ENCODE results near the gene STX1A. TPM values are rescaled to one million over a fixed set of nuclear protein-coding genes. Genes with fewer than 3 reads are reported as not detected.

Gene STX1A
- total and polyA plus RNA-seq, 8 donors: 2.3 to 95.7 (median 9.6) TPM

DNA sequence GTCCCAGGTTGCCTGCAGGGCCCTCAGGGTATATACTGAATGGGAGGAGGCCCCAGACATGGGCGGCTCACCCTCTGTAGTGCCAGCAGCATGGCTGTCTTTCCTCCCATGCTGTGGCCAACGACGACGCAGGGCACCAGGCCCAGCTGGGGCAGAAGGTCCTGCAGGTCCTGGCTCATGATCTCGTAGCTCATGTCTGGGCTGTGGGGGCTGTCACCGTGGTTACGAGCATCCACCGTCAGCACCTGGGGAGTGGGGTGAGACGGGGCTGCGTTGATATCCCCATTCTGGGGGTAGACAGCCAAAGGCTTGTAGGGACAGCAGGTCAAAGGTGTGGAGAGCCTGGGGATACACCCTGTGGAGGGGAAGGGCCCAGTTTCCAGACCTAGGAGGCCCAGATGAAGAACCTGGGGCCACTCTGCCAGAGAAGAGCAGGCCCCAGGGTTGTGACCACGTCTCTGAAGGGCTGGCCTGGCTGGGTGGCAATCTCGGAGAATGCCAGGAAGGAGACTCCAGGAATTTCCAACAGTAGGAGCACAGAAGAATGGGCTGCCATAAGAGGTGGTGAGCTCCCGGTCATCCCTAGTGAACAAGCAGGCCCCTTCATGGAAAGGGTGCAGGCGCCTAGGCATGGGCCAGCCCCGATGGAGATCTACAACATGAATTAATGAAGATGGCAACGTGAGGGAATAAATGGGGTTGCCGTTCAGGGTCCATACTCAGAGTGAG is 18.2 kb upstream of the STX1A start:
- DNase-seq (peak in 4 of 6 donors; percentile 40 to 75 (median 52)), FAIRE-seq (no peak), ATAC-seq (no peak)
- Histone ChIP-seq H3K27ac (peak overlapping the region; percentile 66 to 100 (median 91)), H3K4me1 (peaks cover 12 to 24% (median 22%) of the 10 kb centered on the region in 3 donors), H3K27me3 (no peaks in the 10 kb centered on the region), H3K4me3 (peak overlapping the region; percentile 37 to 95 (median 78)), H3K9me3 (no peaks in the 10 kb centered on the region), H3K36me3 (peaks cover 0 to 8% (median 0%) of the 10 kb centered on the region in 3 donors)
- intact Hi-C loops (cut with DNase I): no loop called here
- TF ChIP-seq CTCF (IDR thresholded peaks at IDR 0.05): no peak
- WGBS, 2 donors: 61 to 66% methylated on average over 17 of the region's 17 CpGs

GRCh38 chr7:73736885-73737284 is 17.4 kb upstream of the STX1A start:
- intact Hi-C loops (cut with DNase I): no loop called here
- peak in 3 of 6 donors; percentile 39 to 69 (median 50) for DNase-seq
- H3K27ac ChIP-seq: no peak overlapping the region
- 87 to 91% methylated on average over 13 to 14 of the region's 14 CpGs for WGBS, 2 donors
- H3K4me1 ChIP-seq: peaks cover 8 to 16% (median 14%) of the 10 kb centered on the region in 3 donors
- no peak overlapping the region for H3K4me3 ChIP-seq
- H3K27me3 ChIP-seq: no peaks in the 10 kb centered on the region
- H3K36me3 ChIP-seq: peaks cover 0 to 8% (median 0%) of the 10 kb centered on the region in 3 donors
- ATAC-seq: no peak
- H3K9me3 ChIP-seq: no peaks in the 10 kb centered on the region
- no peak for TF ChIP-seq CTCF (IDR thresholded peaks at IDR 0.05)
- FAIRE-seq: no peak

DNA sequence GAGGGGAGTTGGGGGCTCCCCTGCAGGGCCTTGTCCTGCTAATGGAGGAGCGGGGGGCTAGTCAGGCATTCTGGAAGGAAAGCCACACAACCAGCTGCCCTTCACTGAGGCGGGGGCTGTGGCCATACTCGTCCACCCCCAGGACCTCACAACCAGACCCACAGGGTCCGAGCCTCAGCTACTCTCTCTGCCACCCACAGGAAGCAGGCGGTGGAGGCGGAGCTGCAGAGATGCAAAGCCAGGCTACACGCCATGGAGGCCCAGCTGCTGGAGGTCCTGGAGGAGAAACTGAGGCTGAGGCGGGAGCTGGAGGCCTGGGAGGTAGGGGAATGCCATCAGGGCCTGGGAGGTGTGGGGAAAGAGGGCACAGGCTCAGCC is 16.0 kb upstream of the STX1A start:
- Histone ChIP-seq H3K27ac (peak overlapping the region in 3 of 4 donors; percentile 58 to 78 (median 71)), H3K9me3 (no peaks in the 10 kb centered on the region), H3K27me3 (no peaks in the 10 kb centered on the region), H3K4me1 (peaks cover 4 to 10% (median 8%) of the 10 kb centered on the region in 3 donors), H3K4me3 (no peak overlapping the region), H3K36me3 (peaks cover 0 to 8% (median 0%) of the 10 kb centered on the region in 3 donors)
- no peak for FAIRE-seq
- WGBS, 2 donors: 92 to 94% methylated on average over 8 of the region's 8 CpGs
- no peak for ATAC-seq
- intact Hi-C loops (cut with DNase I): no loop called here
- peak in 2 of 6 donors; percentile 45 to 61 for DNase-seq
- no peak for TF ChIP-seq CTCF (IDR thresholded peaks at IDR 0.05)

- Histone ChIP-seq H3K4me3 (no peak overlapping the region), H3K27me3 (no peaks in the 10 kb centered on the region), H3K36me3 (peaks cover 0 to 8% (median 0%) of the 10 kb centered on the region in 3 donors), H3K9me3 (no peaks in the 10 kb centered on the region), H3K4me1 (peaks cover 4 to 10% (median 8%) of the 10 kb centered on the region in 3 donors), H3K27ac (peak overlapping the region in 3 of 4 donors; percentile 58 to 78 (median 71))
- WGBS, 2 donors: 53 to 61% methylated on average over 16 of the region's 16 CpGs
- intact Hi-C loops (cut with DNase I): no loop called here
- DNase-seq (peak; percentile 83 to 93 (median 89)), FAIRE-seq (no peak), ATAC-seq (peak; percentile 38 to 72 (median 66))
- peak; percentile 76 to 89 (median 83) for TF ChIP-seq CTCF (IDR thresholded peaks at IDR 0.05)
These were observed 15.4 kb upstream of the STX1A start for GRCh38 chr7:73734619-73735527.

Data from pancreas (tissue), 10 donors.